ENCODE data around the gene MYO19. TPM values are rescaled to one million over a fixed set of nuclear protein-coding genes. Genes with fewer than 3 reads are reported as not detected.

Gene MYO19
- total and polyA plus RNA-seq, 9 of the 15 experiments (the other 6 are each of a cell fraction or from before 2014, with no cell fraction given): 21.6 to 176 (median 129) TPM

DNA sequence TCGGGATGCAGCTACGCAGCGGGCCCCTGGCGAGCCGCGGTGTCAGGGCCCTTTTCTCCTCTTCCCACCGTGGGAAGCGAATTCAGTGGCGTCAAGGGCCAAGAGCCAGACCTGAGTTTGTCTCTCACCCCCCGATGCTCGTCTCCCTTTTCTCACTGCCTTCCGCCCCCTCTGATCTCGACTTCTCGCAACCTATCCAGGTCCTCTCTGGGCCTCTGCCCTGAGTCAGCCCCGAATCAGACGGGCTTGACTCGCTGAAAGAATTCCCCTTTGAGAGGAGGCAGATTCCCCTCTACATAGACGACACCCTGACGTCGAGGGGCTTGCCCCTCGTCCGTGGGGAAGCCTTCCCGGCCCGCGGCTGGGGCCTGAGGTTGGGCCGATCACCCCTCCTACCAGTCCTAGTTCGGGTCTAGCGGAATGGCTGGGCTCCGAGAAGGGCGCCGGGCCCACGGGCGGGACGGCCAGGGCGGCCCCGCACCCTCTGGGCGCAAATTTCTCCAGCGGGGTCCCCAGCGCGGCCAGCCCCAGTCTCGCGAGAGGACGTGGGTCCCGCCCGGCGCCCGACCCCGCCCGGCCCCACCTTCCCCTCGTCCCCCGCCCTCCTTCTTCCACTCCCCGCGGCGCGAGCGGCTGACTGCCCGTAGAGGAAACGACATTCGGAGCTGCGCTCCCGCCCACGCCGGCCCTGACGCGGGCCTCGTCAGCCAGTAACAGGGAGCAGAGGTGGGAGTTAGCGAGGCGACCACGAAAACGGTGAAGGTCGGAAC lies 9.8 kb upstream of the MYO19 start, which contains the start of gene GGNBP2 (continued):
- TF ChIP-seq, protein P1, sequence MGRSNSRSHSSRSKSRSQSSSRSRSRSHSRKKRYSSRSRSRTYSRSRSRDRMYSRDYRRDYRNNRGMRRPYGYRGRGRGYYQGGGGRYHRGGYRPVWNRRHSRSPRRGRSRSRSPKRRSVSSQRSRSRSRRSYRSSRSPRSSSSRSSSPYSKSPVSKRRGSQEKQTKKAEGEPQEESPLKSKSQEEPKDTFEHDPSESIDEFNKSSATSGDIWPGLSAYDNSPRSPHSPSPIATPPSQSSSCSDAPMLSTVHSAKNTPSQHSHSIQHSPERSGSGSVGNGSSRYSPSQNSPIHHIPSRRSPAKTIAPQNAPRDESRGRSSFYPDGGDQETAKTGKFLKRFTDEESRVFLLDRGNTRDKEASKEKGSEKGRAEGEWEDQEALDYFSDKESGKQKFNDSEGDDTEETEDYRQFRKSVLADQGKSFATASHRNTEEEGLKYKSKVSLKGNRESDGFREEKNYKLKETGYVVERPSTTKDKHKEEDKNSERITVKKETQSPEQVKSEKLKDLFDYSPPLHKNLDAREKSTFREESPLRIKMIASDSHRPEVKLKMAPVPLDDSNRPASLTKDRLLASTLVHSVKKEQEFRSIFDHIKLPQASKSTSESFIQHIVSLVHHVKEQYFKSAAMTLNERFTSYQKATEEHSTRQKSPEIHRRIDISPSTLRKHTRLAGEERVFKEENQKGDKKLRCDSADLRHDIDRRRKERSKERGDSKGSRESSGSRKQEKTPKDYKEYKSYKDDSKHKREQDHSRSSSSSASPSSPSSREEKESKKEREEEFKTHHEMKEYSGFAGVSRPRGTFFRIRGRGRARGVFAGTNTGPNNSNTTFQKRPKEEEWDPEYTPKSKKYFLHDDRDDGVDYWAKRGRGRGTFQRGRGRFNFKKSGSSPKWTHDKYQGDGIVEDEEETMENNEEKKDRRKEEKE (IDR thresholded peaks at IDR 0.05; ENCODE audit: borderline replicate concordance in 1 of 2, control insufficient read depth in 1 of 2, low read depth in 2 of 2, low read length in 1 of 2): no peak
- TF ChIP-seq ZNF23 (CRISPR knock-in tag; IDR thresholded peaks at IDR 0.05) (no peak), AFF4 (CRISPR knock-in tag; IDR thresholded peaks at IDR 0.05) (0 out of 2 replicates have a peak, but pooled peaks have one; percentile 15), ZNF143 (CRISPR knock-in tag; IDR thresholded peaks at IDR 0.05) (no peak)

All from K562 (cell line).